ENCODE data around the gene SH2D2A. TPM values are rescaled to one million over a fixed set of nuclear protein-coding genes. Genes with fewer than 3 reads are reported as not detected.
A peak's percentile ranks its signal among the peaks of the same experiment; 100 is the strongest.

Gene SH2D2A
- total RNA-seq, 2 experiments from 2014 or later: 56.3 to 63.5 TPM

- Mint-ChIP-seq H3K27me3 (no peaks in the 10 kb centered on the region), H3K4me3 (no peak overlapping the region), H3K27ac (no peak overlapping the region), H3K4me1 (peaks cover 4% of the 10 kb centered on the region), H3K9me3 (no peaks in the 10 kb centered on the region), H3K36me3 (ENCODE audit: low read depth) (peaks cover 57% of the 10 kb centered on the region)
- DNase-seq: no peak
- ChIA-PET POLR2A (no interaction called here), CTCF (interaction anchor here (2.0 to 21.9 kb wide), 2 partner anchors 64 to 89 kb away, joined by 4 to 247 read pairs; partner anchors contain the start of genes INSRR and NTRK1)
These were observed 21.9 kb downstream of the SH2D2A start for GRCh38 chr1:156794506-156795373.

- no peak for DNase-seq
- Mint-ChIP-seq H3K27ac (no peak overlapping the region), H3K36me3 (ENCODE audit: low read depth) (peaks cover 47% of the 10 kb centered on the region), H3K4me3 (no peak overlapping the region), H3K9me3 (no peaks in the 10 kb centered on the region), H3K4me1 (peaks cover 7% of the 10 kb centered on the region), H3K27me3 (no peaks in the 10 kb centered on the region)
- CTCF ChIA-PET: interaction anchor here (0.7 to 2.2 kb wide), 6 partner anchors 20 to 114 kb away, joined by 3 to 12 read pairs (median 3); partner anchors contain the start of genes INSRR and NTRK1
- POLR2A ChIA-PET: interaction anchor here (0.6 kb wide), 1 partner anchor 26 kb away, joined by 3 read pairs; no protein-coding TSS in a partner anchor
These were observed 26.9 kb downstream of the SH2D2A start for GRCh38 chr1:156789621-156790318.

GRCh38 chr1:156788136-156788535, 28.5 kb downstream of the SH2D2A start:
- peaks cover 41% of the 10 kb centered on the region for H3K36me3 Mint-ChIP-seq (ENCODE audit: low read depth)
- ChIA-PET CTCF (interaction anchor here (1.3 to 1.7 kb wide), 2 partner anchors 11 to 15 kb away, joined by 3 to 4 read pairs; no protein-coding TSS in a partner anchor), POLR2A (no interaction called here)
- H3K4me1 Mint-ChIP-seq: peaks cover 3% of the 10 kb centered on the region
- no peaks in the 10 kb centered on the region for H3K27me3 Mint-ChIP-seq
- H3K4me3 Mint-ChIP-seq: no peak overlapping the region
- no peak overlapping the region for H3K27ac Mint-ChIP-seq
- no peaks in the 10 kb centered on the region for H3K9me3 Mint-ChIP-seq
- no peak for DNase-seq

- CTCF ChIA-PET: interaction anchor here (1.4 to 1.8 kb wide), 2 partner anchors 60 to 75 kb away, joined by 5 to 6 read pairs; partner anchors contain the start of gene NTRK1
- H3K9me3 Mint-ChIP-seq: no peaks in the 10 kb centered on the region
These were observed 30.0 kb downstream of the SH2D2A start for GRCh38 chr1:156786640-156787039.

DNA sequence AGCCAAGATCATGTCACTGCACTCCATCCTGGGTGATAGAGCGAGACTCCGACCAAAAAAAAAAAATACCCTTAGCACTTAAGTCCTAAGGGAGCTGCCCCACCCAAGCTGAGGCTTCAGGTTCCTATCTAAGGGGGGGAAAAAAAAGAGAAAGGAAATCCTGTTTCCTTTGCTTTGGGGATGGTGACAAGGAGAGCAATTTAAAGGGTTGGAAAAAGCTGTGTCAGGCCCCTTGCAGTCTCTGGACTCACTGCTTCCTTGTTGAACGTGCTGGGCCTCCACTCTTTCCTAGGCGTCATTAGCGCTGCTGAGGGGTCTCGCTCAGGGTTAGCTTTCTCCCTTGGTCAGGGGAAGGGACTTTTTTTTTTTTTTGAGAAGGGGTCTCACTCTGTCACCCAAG, 31.2 kb downstream of the SH2D2A start:
- Mint-ChIP-seq H3K27me3 (no peaks in the 10 kb centered on the region), H3K4me3 (no peak overlapping the region), H3K27ac (peak overlapping the region; percentile 67), H3K36me3 (ENCODE audit: low read depth) (peaks cover 45% of the 10 kb centered on the region), H3K9me3 (no peaks in the 10 kb centered on the region), H3K4me1 (peaks cover 16% of the 10 kb centered on the region)
- no peak for DNase-seq
- ChIA-PET POLR2A (no interaction called here), CTCF (interaction anchor here (1.1 to 1.8 kb wide), 3 partner anchors 13 to 76 kb away, joined by 4 to 5 read pairs (median 5); partner anchors contain the start of gene NTRK1)

More at GRCh38 chr1:156786640-156787039, 30.0 kb downstream of the SH2D2A start:
- peaks cover 10% of the 10 kb centered on the region for H3K4me1 Mint-ChIP-seq
- no peak for DNase-seq
- POLR2A ChIA-PET: no interaction called here
- peaks cover 49% of the 10 kb centered on the region for H3K36me3 Mint-ChIP-seq (ENCODE audit: low read depth)
- no peaks in the 10 kb centered on the region for H3K27me3 Mint-ChIP-seq
- H3K27ac Mint-ChIP-seq: no peak overlapping the region
- no peak overlapping the region for H3K4me3 Mint-ChIP-seq

DNA sequence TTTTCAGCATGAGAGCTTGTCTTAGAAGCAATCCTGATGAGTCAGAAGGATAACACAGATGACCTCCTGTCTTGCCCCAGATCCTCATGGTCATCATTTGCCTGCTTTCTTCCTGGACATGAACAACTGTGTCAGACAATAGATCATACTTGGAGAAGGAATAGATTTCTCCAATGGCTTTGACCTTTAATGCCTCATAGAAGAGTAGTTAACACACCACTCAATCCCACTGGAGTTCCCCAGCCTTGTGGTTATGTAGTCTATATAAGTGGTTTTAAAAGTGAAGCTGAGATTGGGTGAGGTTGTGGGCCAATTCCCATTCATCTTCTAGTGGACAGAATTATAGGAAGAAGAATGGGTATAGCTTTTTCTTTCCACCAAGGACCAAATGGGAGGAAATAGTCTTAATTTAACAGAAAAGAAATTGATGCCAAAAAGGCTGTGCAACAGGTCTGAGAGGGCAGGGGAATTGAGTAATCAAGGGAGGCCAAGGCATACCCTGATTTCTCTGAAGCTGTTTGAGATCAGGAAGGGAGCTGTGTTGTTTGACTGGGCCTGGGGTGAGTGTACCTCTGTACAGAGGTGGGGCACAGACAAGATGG, 35.0 kb downstream of the SH2D2A start:
- no peak overlapping the region for H3K4me3 Mint-ChIP-seq
- peaks cover 28% of the 10 kb centered on the region for H3K36me3 Mint-ChIP-seq (ENCODE audit: low read depth)
- no peaks in the 10 kb centered on the region for H3K9me3 Mint-ChIP-seq
- no peaks in the 10 kb centered on the region for H3K27me3 Mint-ChIP-seq
- DNase-seq: no peak
- H3K4me1 Mint-ChIP-seq: peaks cover 30% of the 10 kb centered on the region
- H3K27ac Mint-ChIP-seq: peak overlapping the region; percentile 38
- POLR2A ChIA-PET: interaction anchor here (0.6 kb wide), 1 partner anchor 1793 kb away, joined by 3 read pairs; no protein-coding TSS in a partner anchor
- CTCF ChIA-PET: interaction anchor here (0.8 to 1.9 kb wide), 7 partner anchors 9 to 57 kb away, joined by 3 to 8 read pairs (median 6); partner anchors contain the start of gene PRCC

- Mint-ChIP-seq H3K4me3 (no peak overlapping the region), H3K4me1 (peaks cover 46% of the 10 kb centered on the region), H3K9me3 (no peaks in the 10 kb centered on the region), H3K27ac (no peak overlapping the region), H3K27me3 (no peaks in the 10 kb centered on the region), H3K36me3 (ENCODE audit: low read depth) (peaks cover 29% of the 10 kb centered on the region)
- CTCF ChIA-PET: no interaction called here
- POLR2A ChIA-PET: no interaction called here
- no peak for DNase-seq
These were observed 39.1 kb downstream of the SH2D2A start for GRCh38 chr1:156777573-156777972.

GRCh38 chr1:156776942-156777341, 39.7 kb downstream of the SH2D2A start:
- POLR2A ChIA-PET: no interaction called here
- no peak for DNase-seq
- H3K4me3 Mint-ChIP-seq: no peak overlapping the region
- no peaks in the 10 kb centered on the region for H3K9me3 Mint-ChIP-seq
- peaks cover 48% of the 10 kb centered on the region for H3K4me1 Mint-ChIP-seq
- no peak overlapping the region for H3K27ac Mint-ChIP-seq
- CTCF ChIA-PET: interaction anchor here (0.7 to 1.2 kb wide), 2 partner anchors 11 to 25 kb away, joined by 3 read pairs; no protein-coding TSS in a partner anchor
- peaks cover 28% of the 10 kb centered on the region for H3K36me3 Mint-ChIP-seq (ENCODE audit: low read depth)
- no peaks in the 10 kb centered on the region for H3K27me3 Mint-ChIP-seq

DNA sequence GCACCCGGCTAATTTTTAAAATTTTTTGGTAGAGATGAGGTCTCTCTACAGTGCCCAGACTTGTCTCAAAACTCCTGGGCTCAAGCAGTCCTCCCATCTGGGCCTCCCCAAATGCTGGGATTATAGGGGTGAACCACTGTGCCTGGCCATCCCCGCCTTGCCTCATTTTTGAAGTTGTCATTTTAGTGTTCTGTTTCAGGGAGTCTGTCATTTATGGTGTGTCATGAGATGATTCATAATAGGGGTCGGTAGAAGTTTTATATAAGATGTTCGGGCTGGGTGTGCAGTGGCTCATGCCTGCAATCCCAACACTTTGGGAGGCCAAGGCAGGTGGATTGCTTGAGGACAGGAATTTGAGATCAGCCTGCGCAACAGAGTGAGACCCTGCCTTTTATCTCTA, 40.8 kb downstream of the SH2D2A start:
- Mint-ChIP-seq H3K9me3 (no peaks in the 10 kb centered on the region), H3K27ac (no peak overlapping the region), H3K4me1 (peaks cover 45% of the 10 kb centered on the region), H3K27me3 (no peaks in the 10 kb centered on the region), H3K4me3 (no peak overlapping the region), H3K36me3 (ENCODE audit: low read depth) (peaks cover 27% of the 10 kb centered on the region)
- ChIA-PET POLR2A (no interaction called here), CTCF (interaction anchor here (0.7 to 1.0 kb wide), 3 partner anchors 8 to 149 kb away, joined by 3 to 6 read pairs (median 3); no protein-coding TSS in a partner anchor)
- no peak for DNase-seq

GRCh38 chr1:156773607-156774006, 43.0 kb downstream of the SH2D2A start:
- ChIA-PET CTCF (interaction anchor here (0.9 to 1.4 kb wide), 3 partner anchors 15 to 48 kb away, joined by 4 to 7 read pairs (median 4); no protein-coding TSS in a partner anchor), POLR2A (no interaction called here)
- DNase-seq: no peak
- Mint-ChIP-seq H3K27me3 (no peaks in the 10 kb centered on the region), H3K27ac (no peak overlapping the region), H3K4me1 (peaks cover 63% of the 10 kb centered on the region), H3K4me3 (no peak overlapping the region), H3K9me3 (no peaks in the 10 kb centered on the region), H3K36me3 (ENCODE audit: low read depth) (peaks cover 37% of the 10 kb centered on the region)

GRCh38 chr1:156772728-156773497, 43.7 kb downstream of the SH2D2A start:
- Mint-ChIP-seq H3K4me3 (no peak overlapping the region), H3K27ac (peak overlapping the region; percentile 11), H3K36me3 (ENCODE audit: low read depth) (peaks cover 44% of the 10 kb centered on the region), H3K9me3 (no peaks in the 10 kb centered on the region), H3K27me3 (no peaks in the 10 kb centered on the region), H3K4me1 (peaks cover 62% of the 10 kb centered on the region)
- no peak for DNase-seq
- POLR2A ChIA-PET: interaction anchor here (0.6 kb wide), 1 partner anchor 10 kb away, joined by 3 read pairs; no protein-coding TSS in a partner anchor
- CTCF ChIA-PET: interaction anchor here (0.9 to 2.1 kb wide), 5 partner anchors 9 to 47 kb away, joined by 4 to 8 read pairs (median 5); no protein-coding TSS in a partner anchor

All from activated CD4-positive, alpha-beta T cell treated with anti-CD3 and anti-CD28 coated beads, Interleukin-2, amount 10 ng/mL, durations not matched to agents 7 days and 5 days (primary cell).